Measurements from ENCODE around the gene C1orf87.

The C1orf87 gene

GRCh38 chr1:60031146-60031545 is 42.4 kb downstream of the C1orf87 start:
- no peaks in the 10 kb centered on the region for H3K27me3 ChIP-seq (ENCODE audit: insufficient read depth, poor library complexity, severe bottlenecking)
- no peak for DNase-seq (ENCODE audit: low read depth in 1 of 2, low spot score in 1 of 2)
- no peak for TF ChIP-seq SPI1 (IDR thresholded peaks at IDR 0.05; ENCODE audit: borderline replicate concordance, low read depth)
- no peak for TF ChIP-seq POLR2AphosphoS5 (IDR thresholded peaks at IDR 0.05; ENCODE audit: low read depth)
- no peak for TF ChIP-seq CTCF (IDR thresholded peaks at IDR 0.05; ENCODE audit: insufficient read depth, low read length)
- TF ChIP-seq REST (IDR thresholded peaks at IDR 0.05; ENCODE audit: insufficient replicate concordance, low read depth), result no peak
- TF ChIP-seq GABPA (IDR thresholded peaks at IDR 0.05; ENCODE audit: low read depth), result no peak
- no peak overlapping the region for H3K27ac ChIP-seq (replicated peaks)
- no peak overlapping the region for H3K4me3 ChIP-seq (replicated peaks; ENCODE audit: insufficient read depth, low read length)

- Histone ChIP-seq H3K27ac (replicated peaks) (no peak overlapping the region), H3K4me3 (replicated peaks; ENCODE audit: insufficient read depth, low read length) (no peak overlapping the region), H3K27me3 (ENCODE audit: insufficient read depth, poor library complexity, severe bottlenecking) (no peaks in the 10 kb centered on the region)
- TF ChIP-seq GABPA (IDR thresholded peaks at IDR 0.05; ENCODE audit: low read depth) (no peak), POLR2AphosphoS5 (IDR thresholded peaks at IDR 0.05; ENCODE audit: low read depth) (no peak)
- DNase-seq (ENCODE audit: low read depth in 1 of 2, low spot score in 1 of 2), result no peak
These were observed 48.0 kb downstream of the C1orf87 start for GRCh38 chr1:60025552-60025951.

GRCh38 chr1:60017508-60018205 is 55.9 kb downstream of the C1orf87 start:
- Histone ChIP-seq H3K4me3 (replicated peaks; ENCODE audit: insufficient read depth, low read length) (no peak overlapping the region), H3K27me3 (ENCODE audit: insufficient read depth, poor library complexity, severe bottlenecking) (no peaks in the 10 kb centered on the region), H3K27ac (replicated peaks) (no peak overlapping the region)
- no peak for DNase-seq (ENCODE audit: low read depth in 1 of 2, low spot score in 1 of 2)
- TF ChIP-seq CTCF (IDR thresholded peaks at IDR 0.05; ENCODE audit: insufficient read depth, low read length) (no peak), SPI1 (IDR thresholded peaks at IDR 0.05; ENCODE audit: borderline replicate concordance, low read depth) (no peak), GABPA (IDR thresholded peaks at IDR 0.05; ENCODE audit: low read depth) (no peak), POLR2AphosphoS5 (IDR thresholded peaks at IDR 0.05; ENCODE audit: low read depth) (no peak), REST (IDR thresholded peaks at IDR 0.05; ENCODE audit: insufficient replicate concordance, low read depth) (no peak)

- H3K4me3 ChIP-seq (replicated peaks; ENCODE audit: insufficient read depth, low read length), result no peak overlapping the region
- no peak overlapping the region for H3K27ac ChIP-seq (replicated peaks)
- TF ChIP-seq POLR2AphosphoS5 (IDR thresholded peaks at IDR 0.05; ENCODE audit: low read depth) (no peak), GABPA (IDR thresholded peaks at IDR 0.05; ENCODE audit: low read depth) (no peak), REST (IDR thresholded peaks at IDR 0.05; ENCODE audit: insufficient replicate concordance, low read depth) (no peak), CTCF (IDR thresholded peaks at IDR 0.05; ENCODE audit: insufficient read depth, low read length) (no peak), SPI1 (IDR thresholded peaks at IDR 0.05; ENCODE audit: borderline replicate concordance, low read depth) (no peak)
- DNase-seq (ENCODE audit: low read depth in 1 of 2, low spot score in 1 of 2), result no peak
- no peaks in the 10 kb centered on the region for H3K27me3 ChIP-seq (ENCODE audit: insufficient read depth, poor library complexity, severe bottlenecking)
These were observed 62.9 kb downstream of the C1orf87 start for GRCh38 chr1:60010690-60011089.

Data from HL-60 (cell line).